ENCODE results near the gene ADAM12.
A peak's percentile ranks its signal among the peaks of the same experiment; 100 is the strongest.
"Not testable (repeated sequence)": the region's sequence is repeated elsewhere in the genome, so short reads cannot be mapped to it uniquely, and the experiment has no call there.

ADAM12 gene

GRCh38 chr10:125999694-126000093 is 388.6 kb downstream of the ADAM12 start:
- DNase-seq = no peak

- DNase-seq = no peak
Measured at GRCh38 chr10:125997586-125997985, 390.7 kb downstream of the ADAM12 start.

- no peak for DNase-seq
Measured at GRCh38 chr10:125995726-125996304, 392.5 kb downstream of the ADAM12 start.

- DNase-seq = no peak
Measured at GRCh38 chr10:125994601-125995000, 393.7 kb downstream of the ADAM12 start.

GRCh38 chr10:125992254-125992653 is 396.0 kb downstream of the ADAM12 start:
- DNase-seq = no peak

- DNase-seq = no peak
Measured at GRCh38 chr10:125991392-125991791, 396.9 kb downstream of the ADAM12 start.

- DNase-seq = no peak
Measured at GRCh38 chr10:125990974-125991373, 397.3 kb downstream of the ADAM12 start.

GRCh38 chr10:125989791-125990190 is 398.5 kb downstream of the ADAM12 start:
- no peak for DNase-seq

GRCh38 chr10:125985557-125986240 is 402.6 kb downstream of the ADAM12 start:
- no peak for DNase-seq

GRCh38 chr10:125984865-125985495 is 403.3 kb downstream of the ADAM12 start:
- no peak for DNase-seq

GRCh38 chr10:125984346-125984745 is 403.9 kb downstream of the ADAM12 start:
- peak; percentile 26 for DNase-seq

- DNase-seq = no peak
Measured at GRCh38 chr10:125983656-125984055, 404.6 kb downstream of the ADAM12 start.

GRCh38 chr10:125983161-125983560 is 405.1 kb downstream of the ADAM12 start:
- peak; percentile 67 for DNase-seq

- DNase-seq = peak; percentile 84
Measured at GRCh38 chr10:125982260-125982948, 405.9 kb downstream of the ADAM12 start.

- DNase-seq = no peak
Measured at GRCh38 chr10:125980521-125981035, 407.7 kb downstream of the ADAM12 start.

- DNase-seq = no peak
Measured at GRCh38 chr10:125979976-125980375, 408.3 kb downstream of the ADAM12 start.

- DNase-seq = no peak
Measured at GRCh38 chr10:125976960-125977605, 411.2 kb downstream of the ADAM12 start.

GRCh38 chr10:125970077-125970630 is 418.1 kb downstream of the ADAM12 start:
- not testable (repeated sequence) for DNase-seq

- DNase-seq = no peak
Measured at GRCh38 chr10:125967533-125967932, 420.7 kb downstream of the ADAM12 start.

- no peak for DNase-seq
Measured at GRCh38 chr10:125964558-125964957, 423.7 kb downstream of the ADAM12 start.
